AML-193 (cell line): ENCODE measurements around the gene ERP29.
"Not testable (repeated sequence)": the region's sequence is repeated elsewhere in the genome, so short reads cannot be mapped to it uniquely, and the experiment has no call there.

ENCODE experiments used
- DNase-seq, 2 experiments: peaks; one replicate each; lab custom pipeline; 2025; lab: John Stamatoyannopoulos, UW

ERP29 gene

DNA sequence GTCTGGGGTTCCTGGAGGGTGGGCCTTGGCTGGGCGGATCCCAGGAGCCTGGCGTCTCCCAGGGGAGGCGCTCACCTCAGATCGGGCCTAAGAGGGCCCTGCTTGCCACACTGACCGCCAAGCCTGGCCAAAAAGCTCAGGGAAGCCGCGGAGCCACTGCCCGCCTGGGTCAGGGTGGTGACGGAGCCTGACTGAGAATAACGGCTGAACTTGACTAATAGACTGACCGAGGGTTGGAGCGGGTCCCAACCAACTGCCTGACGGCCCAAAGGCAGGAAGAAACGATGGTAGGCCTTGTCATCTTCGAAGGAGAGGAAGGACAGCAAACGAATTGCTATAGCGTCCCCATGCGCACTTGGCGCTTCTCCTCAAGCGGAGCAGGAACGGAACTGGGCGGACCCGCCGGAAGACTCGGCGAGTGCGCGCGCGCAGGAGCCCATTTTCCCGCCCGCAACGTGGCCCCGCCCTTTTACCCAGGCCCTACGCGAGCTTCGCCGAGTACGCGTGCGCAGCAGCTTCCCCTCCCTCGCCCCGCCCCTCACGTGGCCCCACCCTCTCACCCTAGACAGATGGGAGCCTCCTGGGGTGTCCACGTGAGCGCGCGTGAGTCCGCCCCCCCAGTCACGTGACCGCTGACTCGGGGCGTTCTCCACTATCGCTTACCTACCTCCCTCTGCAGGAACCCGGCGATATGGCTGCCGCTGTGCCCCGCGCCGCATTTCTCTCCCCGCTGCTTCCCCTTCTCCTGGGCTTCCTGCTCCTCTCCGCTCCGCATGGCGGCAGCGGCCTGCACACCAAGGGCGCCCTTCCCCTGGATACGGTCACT, at the start of gene ERP29, which contains the start of gene TMEM116:
Gene ERP29 (plus strand): TSS at position 652 of the 826 bp plus-strand sequence. CDS start 40 bp downstream, at position 692.
Gene TMEM116 (minus strand): TSS at position 391 of the 826 bp plus-strand sequence. CDS start 7,895 bp downstream, outside the sequence.
- peak; percentile 93 to 94 for DNase-seq

- no peak for DNase-seq
Observed at GRCh38 chr12:111964935-111965334, 48.3 kb upstream of the ERP29 start.

GRCh38 chr12:111971800-111972199, 41.4 kb upstream of the ERP29 start:
- DNase-seq, result no peak

- DNase-seq, result no peak
Observed at GRCh38 chr12:111975161-111975931, 37.9 kb upstream of the ERP29 start.

DNA sequence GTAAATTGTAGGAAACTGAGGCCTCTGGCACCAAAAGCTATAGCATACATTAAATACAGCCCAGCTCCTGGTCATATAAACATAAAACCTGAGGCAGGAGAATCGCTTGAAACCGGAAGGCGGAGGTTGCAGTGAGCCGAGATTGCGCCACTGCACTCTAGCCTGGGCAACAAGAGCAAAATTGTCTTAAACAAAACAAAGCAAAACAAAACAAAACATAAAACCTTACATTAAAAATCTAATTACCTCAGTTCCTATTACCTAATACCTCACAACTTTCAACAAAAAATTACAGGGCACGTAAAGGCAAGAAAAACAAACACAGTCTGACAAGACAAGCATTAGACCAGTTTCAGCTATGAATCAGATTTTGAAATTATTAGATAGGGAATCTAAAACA, 36.9 kb upstream of the ERP29 start:
- no peak for DNase-seq

GRCh38 chr12:111976860-111977259, 36.4 kb upstream of the ERP29 start:
- no peak for DNase-seq

DNA sequence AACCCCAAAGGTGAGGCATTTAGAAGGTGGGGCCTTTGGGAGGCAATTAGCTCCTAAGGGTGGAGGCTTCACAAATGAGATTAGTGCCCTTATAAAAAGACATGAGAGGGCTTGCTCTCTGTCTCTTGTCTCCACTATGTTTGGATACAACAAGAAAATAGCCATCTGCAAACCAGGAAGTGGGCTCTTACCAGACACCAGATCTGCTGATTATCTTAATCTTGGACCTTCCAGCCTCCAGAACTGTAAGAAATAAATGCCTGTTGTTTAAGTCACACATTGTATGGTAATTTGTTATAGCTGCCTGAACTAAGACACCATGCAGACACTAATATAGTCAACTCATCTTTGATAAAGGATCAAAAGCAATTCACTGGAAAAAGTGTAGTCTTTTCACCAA, 34.7 kb upstream of the ERP29 start:
- DNase-seq, result no peak

- no peak for DNase-seq
Observed at GRCh38 chr12:111980598-111980997, 32.6 kb upstream of the ERP29 start.

DNA sequence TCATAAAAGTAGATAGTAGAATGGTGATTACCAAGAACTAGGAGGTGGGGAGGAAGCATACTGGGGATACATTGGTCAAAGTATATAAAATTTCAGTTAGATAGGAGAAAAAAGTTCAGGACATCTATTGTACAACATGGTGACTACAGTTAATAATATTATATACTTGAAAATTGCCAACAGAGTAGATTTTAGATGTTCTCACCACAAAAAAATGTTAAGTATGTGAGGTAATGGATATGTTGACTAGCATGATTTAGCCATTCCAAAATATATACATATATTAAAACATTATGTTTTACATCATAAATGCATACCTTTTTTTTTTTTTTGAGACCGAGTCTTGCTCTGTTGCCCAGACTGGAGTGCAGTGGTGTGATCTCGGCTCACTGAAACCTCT, 31.2 kb upstream of the ERP29 start:
- DNase-seq, result no peak

DNA sequence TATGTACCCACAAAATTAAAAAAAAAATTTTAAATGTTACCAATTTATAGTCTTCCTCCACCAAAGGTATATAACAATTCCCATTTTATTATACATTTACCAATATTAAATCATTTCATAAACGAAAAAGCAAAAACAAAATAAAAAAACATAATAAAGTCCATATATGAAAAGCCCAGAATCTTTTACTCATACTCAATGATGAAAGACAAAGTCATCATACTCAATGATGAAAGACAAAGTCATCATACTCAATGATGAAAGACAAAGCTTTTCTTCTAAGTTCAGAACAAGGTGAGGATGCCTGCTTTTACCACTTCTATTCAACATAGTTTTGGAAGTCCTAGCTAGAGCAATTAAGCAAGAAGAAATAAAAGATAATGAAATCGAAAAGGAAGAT, 28.4 kb upstream of the ERP29 start:
- DNase-seq, result no peak

DNA sequence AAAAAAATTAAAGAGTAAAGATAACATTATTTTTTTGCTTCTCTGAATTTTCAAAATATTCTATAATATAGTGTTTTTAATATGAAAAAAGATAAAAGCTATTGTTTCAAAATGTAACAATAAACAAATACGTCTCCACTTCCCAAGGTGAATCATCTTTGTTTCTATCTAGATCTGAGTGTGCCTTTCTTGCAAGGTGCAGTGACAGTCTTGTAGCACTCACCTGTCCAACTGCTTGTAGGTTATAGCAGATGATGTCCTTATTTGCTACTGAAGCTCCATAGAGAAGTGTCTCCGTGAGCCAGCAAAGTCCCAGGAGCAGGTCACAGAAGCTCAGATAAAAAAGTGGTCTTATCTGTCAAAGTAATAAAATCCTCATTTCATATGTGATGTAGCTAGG, 21.7 kb upstream of the ERP29 start:
- no peak for DNase-seq

GRCh38 chr12:111991946-111992345, 21.3 kb upstream of the ERP29 start:
- no peak for DNase-seq

- DNase-seq, result no peak
Observed at GRCh38 chr12:111992464-111992863, 20.8 kb upstream of the ERP29 start.

DNA sequence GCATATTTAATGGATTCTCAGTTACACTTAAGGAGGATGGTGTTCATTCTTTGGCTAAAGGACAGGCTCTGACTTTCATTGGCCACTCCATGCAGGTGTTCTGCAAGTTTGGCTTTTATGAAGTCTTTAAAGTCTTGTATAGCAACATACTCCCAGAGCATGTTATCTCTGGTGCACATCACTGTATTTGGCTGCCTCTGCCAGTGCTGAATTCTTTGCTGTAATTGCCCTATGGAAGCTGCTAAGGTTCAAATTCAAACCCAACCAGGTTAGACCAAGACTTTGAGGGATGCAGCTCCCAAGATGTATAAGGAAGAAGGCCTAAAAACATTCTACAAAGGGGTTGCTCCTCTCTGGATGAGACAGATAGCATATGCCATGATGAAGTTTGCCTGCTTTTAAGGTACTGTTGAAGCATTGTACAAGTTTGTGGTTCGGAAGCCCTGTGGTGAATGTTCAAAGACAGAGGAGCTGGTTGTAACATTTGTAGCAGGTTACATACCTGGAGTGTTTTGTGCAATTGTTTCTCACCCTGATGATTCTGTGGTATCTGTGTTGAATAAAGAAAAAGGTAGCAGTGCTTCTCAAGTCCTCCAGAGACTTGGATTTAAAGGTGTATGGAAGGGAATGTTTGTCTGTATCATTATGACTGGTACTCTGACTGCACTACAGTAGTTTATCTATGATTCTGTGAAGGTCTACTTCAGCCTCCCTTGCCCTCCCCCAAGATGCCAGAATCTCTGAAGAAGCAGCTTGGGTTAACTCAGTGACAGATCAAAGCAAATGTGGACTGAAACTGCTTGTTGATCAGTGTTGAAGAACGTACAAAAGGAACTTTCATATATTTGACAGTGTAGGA, 19.7 kb upstream of the ERP29 start:
- no peak for DNase-seq

GRCh38 chr12:111994211-111995111, 18.8 kb upstream of the ERP29 start:
- not testable (repeated sequence) for DNase-seq

DNA sequence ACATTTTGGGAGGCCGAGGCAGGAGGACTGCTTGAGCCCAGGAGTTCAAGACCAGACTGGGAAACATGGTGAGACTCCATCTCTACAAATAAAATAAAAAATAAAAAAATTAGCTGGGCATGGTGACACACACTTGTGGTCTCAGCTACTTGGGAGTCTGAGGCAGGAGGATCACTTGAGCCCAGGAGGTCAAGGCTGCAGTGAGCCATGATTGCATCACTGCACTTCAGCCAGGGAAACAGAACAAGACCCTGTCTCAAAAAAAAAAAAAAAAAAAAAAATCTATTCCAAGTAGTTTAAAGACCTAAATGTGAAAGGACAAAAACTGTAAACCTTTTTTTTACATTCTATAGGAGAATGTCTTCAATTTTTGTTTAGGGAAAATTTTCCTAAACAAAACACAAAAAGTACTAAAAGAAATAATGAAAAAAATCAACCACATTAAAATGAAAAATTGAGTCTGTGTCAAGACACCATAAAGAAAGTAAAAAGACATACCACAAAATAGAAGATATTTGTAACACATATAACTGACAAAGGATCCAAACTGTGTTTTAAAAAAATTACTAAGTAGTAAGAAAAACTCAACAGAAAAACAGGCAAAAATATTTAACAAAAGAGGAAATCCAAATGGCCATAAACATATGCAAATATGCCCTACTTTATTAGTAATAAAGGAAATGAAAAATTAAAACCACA, 17.3 kb upstream of the ERP29 start:
- DNase-seq, result no peak

DNA sequence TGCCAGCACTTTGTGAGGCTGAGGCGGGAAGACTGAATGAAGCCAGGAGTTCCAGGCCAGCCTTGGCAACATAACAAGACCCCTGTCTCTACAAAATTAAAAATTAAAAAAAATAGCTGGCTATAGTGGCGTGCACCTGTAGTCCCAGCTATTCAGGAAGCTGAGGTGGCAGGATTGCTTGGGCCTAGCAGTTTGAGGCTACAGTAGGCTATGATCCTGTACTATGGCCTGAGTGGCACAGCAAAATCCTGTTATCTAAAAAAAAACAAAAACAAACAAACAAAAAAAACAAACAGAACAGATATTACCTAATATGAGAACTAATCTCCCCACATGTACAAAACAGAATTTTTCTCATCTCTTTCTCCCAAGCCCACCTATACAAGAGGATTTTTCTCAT, 15.9 kb upstream of the ERP29 start:
- DNase-seq, result no peak

DNA sequence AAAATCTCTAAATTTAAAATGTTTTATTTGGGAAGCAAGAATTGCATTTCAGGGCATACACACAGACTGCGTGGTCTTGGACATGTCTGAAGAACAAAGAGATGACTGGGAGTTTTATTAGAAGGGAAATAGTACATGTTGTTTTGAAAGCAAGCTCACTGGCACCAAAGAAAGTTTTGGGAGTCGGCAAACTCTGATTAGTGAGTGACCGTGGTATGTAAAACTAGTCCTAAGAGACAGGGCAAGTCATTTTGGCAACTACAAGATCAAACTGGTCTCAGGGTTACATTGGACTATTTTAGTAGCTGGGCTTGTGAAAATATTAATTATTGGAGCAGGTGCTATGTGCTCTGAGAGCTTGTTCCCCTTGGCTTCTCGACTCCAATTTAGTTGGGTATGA, 15.2 kb upstream of the ERP29 start:
- no peak for DNase-seq

- not testable (repeated sequence) for DNase-seq
Observed at GRCh38 chr12:111999129-111999528, 14.1 kb upstream of the ERP29 start.

- no peak for DNase-seq
Observed at GRCh38 chr12:112000820-112001219, 12.4 kb upstream of the ERP29 start.
